GM23338 (cell line): ENCODE measurements around the gene ZNF385B. TPM values are rescaled to one million over a fixed set of nuclear protein-coding genes. Genes with fewer than 3 reads are reported as not detected.

ENCODE experiments used
- ATAC-seq: fragments of 200-7000 bp; cut with Tn5 transposase; 3 replicates; pipeline ENCODE4 v1.9.1; 2020
- DNase-seq: peaks from one replicate; pipeline ENCODE4 v3.0.0-alpha.2; 2015; ENCODE audit warnings: low spot score
- H2AFZ ChIP-seq: fragments of 200-600 bp; sonication (generic); 2 replicates; pipeline ENCODE4 v1.8.0; 2016; ENCODE audit warnings: antibody characterized with exemption, mild to moderate bottlenecking, moderate library complexity
- H3F3A ChIP-seq: fragments of 200-600 bp; sonication (generic); replicated peaks from 2 replicates; pipeline ENCODE4 v1.8.0; 2017; ENCODE audit warnings: antibody characterized with exemption, mixed run types, low read depth
- H3K27ac ChIP-seq: fragments of 200-600 bp; sonication (generic); 2 replicates; pipeline ENCODE4 v1.6.1; 2016; ENCODE audit warnings: low read depth
- H3K27me3 ChIP-seq: fragments of 200-600 bp; sonication (generic); 2 replicates; pipeline ENCODE4 v1.8.0; 2016; ENCODE audit warnings: mild to moderate bottlenecking, mixed run types, moderate library complexity; ENCODE audit not compliant: insufficient read depth
- H3K36me3 ChIP-seq: fragments of 200-600 bp; sonication (generic); 2 replicates; pipeline ENCODE4 v1.8.0; 2016; ENCODE audit warnings: mild to moderate bottlenecking; ENCODE audit not compliant: insufficient read depth
- H3K4me1 ChIP-seq: fragments of 200-600 bp; sonication (generic); 2 replicates; pipeline ENCODE4 v1.8.0; 2016; ENCODE audit warnings: mild to moderate bottlenecking, moderate library complexity; ENCODE audit not compliant: insufficient read depth
- H3K4me2 ChIP-seq: fragments of 200-600 bp; sonication (generic); 2 replicates; pipeline ENCODE4 v1.7.1; 2017; ENCODE audit warnings: mixed run types
- H3K4me3 ChIP-seq: fragments of 200-600 bp; sonication (generic); 2 replicates; pipeline ENCODE4 v1.6.1; 2016; ENCODE audit warnings: mixed run types
- H3K79me2 ChIP-seq: fragments of 200-600 bp; sonication (generic); replicated peaks from 2 replicates; pipeline ENCODE4 v1.8.0; 2017; ENCODE audit warnings: mild to moderate bottlenecking; ENCODE audit not compliant: insufficient read depth
- H3K9me2 ChIP-seq: fragments of 200-600 bp; sonication (generic); 2 replicates; pipeline ENCODE4 v1.8.0; 2017; ENCODE audit not compliant: insufficient read depth
- H4K20me1 ChIP-seq: fragments of 200-600 bp; sonication (generic); replicated peaks from 2 replicates; pipeline ENCODE4 v1.8.0; 2017; ENCODE audit warnings: mild to moderate bottlenecking; ENCODE audit not compliant: insufficient read depth
- H3K27ac Mint-ChIP-seq: 2 replicates; pipeline ENCODE4 v1.8.0; 2020; ENCODE audit warnings: inconsistent platforms, mild to moderate bottlenecking, moderate library complexity, mixed read lengths
- H3K27me3 Mint-ChIP-seq: 3 replicates; pipeline ENCODE4 v1.8.0; 2022; ENCODE audit warnings: low read depth, mild to moderate bottlenecking, moderate library complexity, mixed read lengths, inconsistent platforms; ENCODE audit not compliant: insufficient read depth, poor library complexity
- H3K36me3 Mint-ChIP-seq: 3 replicates; pipeline ENCODE4 v1.8.0; 2021; ENCODE audit warnings: low read depth, mild to moderate bottlenecking, inconsistent platforms, moderate library complexity, mixed read lengths
- H3K4me1 Mint-ChIP-seq: 3 replicates; pipeline ENCODE4 v1.8.0; 2020; ENCODE audit warnings: mild to moderate bottlenecking, inconsistent platforms, mixed read lengths
- H3K4me3 Mint-ChIP-seq: 3 replicates; pipeline ENCODE4 v1.8.0; 2021; ENCODE audit warnings: moderate library complexity, mild to moderate bottlenecking, inconsistent platforms, mixed read lengths
- H3K9me3 Mint-ChIP-seq: 3 replicates; pipeline ENCODE4 v1.8.0; 2020; ENCODE audit warnings: moderate library complexity, mild to moderate bottlenecking, inconsistent platforms, mixed read lengths
- CREB1 ChIP-seq: fragments of 250-450 bp; sonication (Bioruptor Pico); IDR thresholded peaks from 2 replicates; pipeline ENCODE4 v1.5.0; 2020; ENCODE audit warnings: low read depth, mild to moderate bottlenecking, moderate library complexity
- CTCF ChIP-seq, 2 experiments: fragments of 200-600 bp in 1 of 2; sonication (generic) in 1 of 2; conservative IDR thresholded peaks; 2 replicates each; pipeline versions ENCODE4 v1.5.1 to v1.6.1; 2016 to 2017; ENCODE audit warnings: antibody characterized with exemption in 2 of 2, low read depth in 2 of 2, mild to moderate bottlenecking in 2 of 2, moderate library complexity in 1 of 2
- ETS1 ChIP-seq: IDR thresholded peaks from 2 replicates; pipeline ENCODE4 v1.6.1; 2016; ENCODE audit warnings: antibody characterized with exemption
- EZH2 ChIP-seq: fragments of 200-600 bp; sonication (generic); IDR thresholded peaks from one replicate; pipeline ENCODE4 v1.8.0; 2017; ENCODE audit warnings: antibody characterized with exemption, mild to moderate bottlenecking, low read depth; ENCODE audit not compliant: unreplicated experiment
- EZH2phosphoT487 ChIP-seq: fragments of 200-600 bp; sonication (generic); IDR thresholded peaks from one replicate; pipeline ENCODE4 v1.8.1; 2018; ENCODE audit warnings: antibody characterized with exemption; ENCODE audit not compliant: unreplicated experiment
- JUNB ChIP-seq: IDR thresholded peaks from one replicate; pipeline ENCODE4 v1.6.1; 2016; ENCODE audit warnings: antibody characterized with exemption; ENCODE audit not compliant: unreplicated experiment
- NANOG ChIP-seq: IDR thresholded peaks from 2 replicates; pipeline ENCODE4 v1.6.1; 2016; ENCODE audit warnings: antibody characterized with exemption, borderline replicate concordance
- POLR2AphosphoS5 ChIP-seq: IDR thresholded peaks from 2 replicates; pipeline ENCODE4 v1.6.1; 2016; ENCODE audit warnings: antibody characterized with exemption, low read depth
- STAT1 ChIP-seq: IDR thresholded peaks from one replicate; pipeline ENCODE4 v1.6.1; 2016; ENCODE audit warnings: antibody characterized with exemption; ENCODE audit not compliant: unreplicated experiment
- ZNF114 ChIP-seq: fragments of 250-450 bp; sonication (Bioruptor Pico); IDR thresholded peaks from 2 replicates; pipeline ENCODE4 v1.5.0; 2020; ENCODE audit warnings: mild to moderate bottlenecking, moderate library complexity
- ZNF331 ChIP-seq: fragments of 250-450 bp; sonication (Bioruptor Pico); IDR thresholded peaks from 2 replicates; pipeline ENCODE4 v1.5.0; 2020; ENCODE audit warnings: low read depth, mild to moderate bottlenecking, moderate library complexity
- ZNF462 ChIP-seq: fragments of 250-450 bp; sonication (Bioruptor Pico); IDR thresholded peaks from 2 replicates; pipeline ENCODE4 v1.5.0; 2020; ENCODE audit warnings: mild to moderate bottlenecking, moderate library complexity
- polyA plus RNA-seq: library from polyadenylated mRNA; unstranded; fragments of >200 nt; fragmentation: Nextera tagmentation; extraction: Ambion mirVana; gene quantifications from 2 replicates; pipeline ENCODE4 v1.2.1, GENCODE V29; 2016
- total RNA-seq: library from RNA; depleted of rRNA; stranded (reverse); fragments of >200 nt; shearing (Covaris generic); gene quantifications from 2 replicates; pipeline ENCODE4 v1.2.3, GENCODE V29; 2014
- TF ChIP-seq, protein P1 (sequence below): IDR thresholded peaks from one replicate; pipeline ENCODE4 v1.6.1; 2018; ENCODE audit warnings: antibody characterized with exemption; ENCODE audit not compliant: unreplicated experiment

The ZNF385B gene
- total and polyA plus RNA-seq, 2 experiments from 2014 or later: 1.5 to 4.6 TPM

DNA sequence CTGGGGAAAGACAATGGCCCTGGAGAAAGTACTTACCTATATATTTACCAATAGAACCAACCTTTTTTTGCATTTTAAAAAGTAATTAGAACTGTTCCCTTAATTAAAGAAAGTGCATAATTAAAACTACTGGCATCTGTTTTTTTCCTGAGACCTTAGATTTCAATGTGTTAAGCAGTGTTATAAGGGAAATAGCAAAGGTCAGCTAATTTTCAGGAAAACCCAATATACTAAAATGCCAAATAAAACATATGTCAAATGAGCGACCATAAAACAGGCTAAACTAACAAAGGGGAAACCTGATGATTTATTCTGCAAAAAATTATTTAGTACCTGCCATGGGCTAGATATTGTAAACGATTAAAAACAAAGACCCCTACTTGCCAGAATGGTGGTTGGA, 372.8 kb downstream of the ZNF385B start:
- Histone ChIP-seq H3K9me2 (no peaks in the 10 kb centered on the region), H3K27me3 (no peaks in the 10 kb centered on the region), H3F3A (peaks cover 4% of the 10 kb centered on the region; the same call in 1 of the 2 replicates), H4K20me1 (no peaks in the 10 kb centered on the region), H3K36me3 (no peaks in the 10 kb centered on the region), H2AFZ (no peak overlapping the region), H3K4me3 (no peak overlapping the region), H3K4me1 (no peaks in the 10 kb centered on the region), H3K4me2 (no peak overlapping the region), H3K79me2 (no peaks in the 10 kb centered on the region), H3K27ac (no peak overlapping the region)
- ATAC-seq (no peak), DNase-seq (no peak)
- Mint-ChIP-seq H3K27ac (no peak overlapping the region), H3K27me3 (no peaks in the 10 kb centered on the region), H3K4me1 (no peaks in the 10 kb centered on the region), H3K36me3 (no peaks in the 10 kb centered on the region), H3K9me3 (no peaks in the 10 kb centered on the region), H3K4me3 (no peak overlapping the region)
- TF ChIP-seq ETS1 (no peak), ZNF331 (CRISPR knock-in tag) (no peak), STAT1 (no peak), ZNF114 (no peak), NANOG (no peak), EZH2 (no peak), EZH2phosphoT487 (no peak), JUNB (no peak), CREB1 (CRISPR knock-in tag) (no peak), ZNF462 (CRISPR knock-in tag) (no peak), CTCF (conservative IDR thresholded peaks at IDR 0.05; ENCODE audit: low read depth in 2 of 2) (no peak), POLR2AphosphoS5 (no peak)
- TF ChIP-seq, protein P1, sequence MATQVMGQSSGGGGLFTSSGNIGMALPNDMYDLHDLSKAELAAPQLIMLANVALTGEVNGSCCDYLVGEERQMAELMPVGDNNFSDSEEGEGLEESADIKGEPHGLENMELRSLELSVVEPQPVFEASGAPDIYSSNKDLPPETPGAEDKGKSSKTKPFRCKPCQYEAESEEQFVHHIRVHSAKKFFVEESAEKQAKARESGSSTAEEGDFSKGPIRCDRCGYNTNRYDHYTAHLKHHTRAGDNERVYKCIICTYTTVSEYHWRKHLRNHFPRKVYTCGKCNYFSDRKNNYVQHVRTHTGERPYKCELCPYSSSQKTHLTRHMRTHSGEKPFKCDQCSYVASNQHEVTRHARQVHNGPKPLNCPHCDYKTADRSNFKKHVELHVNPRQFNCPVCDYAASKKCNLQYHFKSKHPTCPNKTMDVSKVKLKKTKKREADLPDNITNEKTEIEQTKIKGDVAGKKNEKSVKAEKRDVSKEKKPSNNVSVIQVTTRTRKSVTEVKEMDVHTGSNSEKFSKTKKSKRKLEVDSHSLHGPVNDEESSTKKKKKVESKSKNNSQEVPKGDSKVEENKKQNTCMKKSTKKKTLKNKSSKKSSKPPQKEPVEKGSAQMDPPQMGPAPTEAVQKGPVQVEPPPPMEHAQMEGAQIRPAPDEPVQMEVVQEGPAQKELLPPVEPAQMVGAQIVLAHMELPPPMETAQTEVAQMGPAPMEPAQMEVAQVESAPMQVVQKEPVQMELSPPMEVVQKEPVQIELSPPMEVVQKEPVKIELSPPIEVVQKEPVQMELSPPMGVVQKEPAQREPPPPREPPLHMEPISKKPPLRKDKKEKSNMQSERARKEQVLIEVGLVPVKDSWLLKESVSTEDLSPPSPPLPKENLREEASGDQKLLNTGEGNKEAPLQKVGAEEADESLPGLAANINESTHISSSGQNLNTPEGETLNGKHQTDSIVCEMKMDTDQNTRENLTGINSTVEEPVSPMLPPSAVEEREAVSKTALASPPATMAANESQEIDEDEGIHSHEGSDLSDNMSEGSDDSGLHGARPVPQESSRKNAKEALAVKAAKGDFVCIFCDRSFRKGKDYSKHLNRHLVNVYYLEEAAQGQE: no peak
